ENCODE results near the gene HDAC4. TPM values are rescaled to one million over a fixed set of nuclear protein-coding genes. Genes with fewer than 3 reads are reported as not detected.

Gene HDAC4
- total and polyA plus RNA-seq, 2 of the 8 experiments (the other 6 are each of a cell fraction or from before 2014, with no cell fraction given): 15.4 to 31.5 TPM

GRCh38 chr2:239411117-239411516, 10.3 kb upstream of the HDAC4 start:
- H3K18ac ChIP-seq (ENCODE audit: extremely low read depth, low read length): no peak overlapping the region
- H2AFZ ChIP-seq (ENCODE audit: low read length): no peak overlapping the region
- H3K36me3 ChIP-seq (ENCODE audit: control insufficient read depth in 2 of 4, insufficient read depth in 4 of 4, low read length in 3 of 4): no peaks in the 10 kb centered on the region
- H4K5ac ChIP-seq (ENCODE audit: insufficient read length, low read depth, low read length): no peak overlapping the region
- H2BK12ac ChIP-seq (ENCODE audit: low read depth, low read length): no peak overlapping the region
- H2BK120ac ChIP-seq (replicated peaks; ENCODE audit: low read depth, low read length): no peak overlapping the region
- 0 out of 2 replicates have a peak overlapping the region, but pooled peaks have one; percentile 8 for H4K8ac ChIP-seq (ENCODE audit: extremely low read depth, insufficient read depth, low read length)
- no peak overlapping the region for H2BK20ac ChIP-seq (ENCODE audit: low read length)
- TF ChIP-seq SP4 (IDR thresholded peaks at IDR 0.05; ENCODE audit: low read length) (no peak), GABPA (IDR thresholded peaks at IDR 0.05; ENCODE audit: borderline replicate concordance, insufficient read depth, low read length) (no peak), HDAC2 (IDR thresholded peaks at IDR 0.05; ENCODE audit: borderline replicate concordance in 1 of 2, low read depth in 2 of 2, low read length in 2 of 2) (no peak), BRCA1 (IDR thresholded peaks at IDR 0.05; ENCODE audit: low read depth, low read length) (no peak), YY1 (IDR thresholded peaks at IDR 0.05; ENCODE audit: low read depth, low read length) (no peak), CBX8 (IDR thresholded peaks at IDR 0.05; ENCODE audit: borderline replicate concordance, low read depth, low read length) (no peak), SP2 (IDR thresholded peaks at IDR 0.05; ENCODE audit: low read length) (no peak), CHD2 (IDR thresholded peaks at IDR 0.05; ENCODE audit: low read length) (no peak)
- no peak overlapping the region for H2BK15ac ChIP-seq (ENCODE audit: low read length)
- CTCF ChIA-PET (ENCODE audit: partially characterized antibody): interaction anchor here (0.6 kb wide), 1 partner anchor 487 kb away, joined by 3 read pairs; no protein-coding TSS in a partner anchor
- H2BK5ac ChIP-seq (ENCODE audit: low read depth, low read length): no peak overlapping the region
- H3K79me2 ChIP-seq (ENCODE audit: control insufficient read depth in 1 of 2, insufficient read depth in 2 of 2, low read length in 2 of 2): no peaks in the 10 kb centered on the region
- FAIRE-seq: no peak
- H3K79me1 ChIP-seq (ENCODE audit: low read depth, low read length): no peaks in the 10 kb centered on the region
- no peak overlapping the region for H3K9ac ChIP-seq (replicated peaks in 1 of 4; ENCODE audit: extremely low read depth in 1 of 4, low read depth in 3 of 4, low read length in 3 of 4)
- no peak overlapping the region for H3K4me3 ChIP-seq (ENCODE audit: extremely low read depth in 1 of 4, insufficient read depth in 2 of 4, low read depth in 3 of 4, low read length in 4 of 4)
- no peak overlapping the region for H3K56ac ChIP-seq (replicated peaks; ENCODE audit: insufficient read length, low read depth, low read length)
- no peak overlapping the region for H3K14ac ChIP-seq (ENCODE audit: insufficient read length)
- H4K20me1 ChIP-seq (replicated peaks in 1 of 2; ENCODE audit: control insufficient read depth in 1 of 2, insufficient read depth in 2 of 2, low read length in 2 of 2): no peaks in the 10 kb centered on the region
- H3K23ac ChIP-seq (ENCODE audit: insufficient read length): no peak overlapping the region
- no peak overlapping the region for H2AK5ac ChIP-seq (ENCODE audit: low read depth, low read length)
- no peaks in the 10 kb centered on the region for H3K23me2 ChIP-seq (ENCODE audit: low read depth, low read length)
- H4K91ac ChIP-seq (replicated peaks; ENCODE audit: insufficient read length, low read length): no peak overlapping the region
- peaks cover 0 to 3% of the 10 kb centered on the region in 2 experiments; a peak in 1 of 4 replicates for H3K9me3 ChIP-seq (ENCODE audit: insufficient read depth in 2 of 2, low read depth in 1 of 2, low read length in 1 of 2)
- 92% methylated on average over 5 of the region's 5 CpGs; no CpG with 5 or more reads in 1 of the 2 experiments for WGBS, 2 experiments (ENCODE audit: extremely low coverage in 1 of 2, insufficient coverage in 1 of 2, insufficient read length in 1 of 2, insufficient replicate concordance in 2 of 2, low coverage in 1 of 2, low lambda C conversion rate in 2 of 2, missing lambda C conversion rate in 1 of 2)
- no peak for DNase-seq (ENCODE audit: low read depth in 1 of 2, low spot score in 2 of 2)
- POLR2A ChIA-PET (ENCODE audit: partially characterized antibody): no interaction called here
- H3K27ac ChIP-seq (ENCODE audit: low read depth, low read length): no peak overlapping the region
- H3K4me1 ChIP-seq (replicated peaks in 1 of 4; ENCODE audit: control insufficient read depth in 3 of 4, insufficient read depth in 4 of 4, low read length in 3 of 4): peaks cover 0 to 2% (median 0%) of the 10 kb centered on the region in 4 experiments; a peak in 1 of 7 replicates
- H3K4ac ChIP-seq (replicated peaks; ENCODE audit: insufficient read length, low read depth, low read length): no peak overlapping the region
- H3K27me3 ChIP-seq (replicated peaks in 1 of 4; ENCODE audit: control insufficient read depth in 3 of 4, extremely low read depth in 1 of 4, insufficient read depth in 3 of 4, low read length in 3 of 4): no peaks in the 10 kb centered on the region
- H3K4me2 ChIP-seq (ENCODE audit: insufficient read depth in 1 of 2, low read depth in 2 of 2, low read length in 2 of 2): no peak overlapping the region

All from H1 (cell line).